Measurements from ENCODE around the gene EFNB2. TPM values are rescaled to one million over a fixed set of nuclear protein-coding genes. Genes with fewer than 3 reads are reported as not detected.

EFNB2 gene
- total and polyA plus RNA-seq, 2 of the 13 experiments (the other 11 are each of a cell fraction or from before 2014, with no cell fraction given): 0.11 to 0.20 TPM

GRCh38 chr13:106500445-106500844 lies 35.0 kb downstream of the EFNB2 start (continued):
- TF ChIP-seq ZNF12 (CRISPR knock-in tag; IDR thresholded peaks at IDR 0.05) (no peak), HDAC6 (IDR thresholded peaks at IDR 0.05; ENCODE audit: low read depth, low read length) (no peak), ZNF724P (CRISPR knock-in tag; IDR thresholded peaks at IDR 0.05; ENCODE audit: borderline replicate concordance) (no peak), ZNF260 (CRISPR knock-in tag; IDR thresholded peaks at IDR 0.05; ENCODE audit: borderline replicate concordance, low read depth) (no peak), MED8 (CRISPR knock-in tag; IDR thresholded peaks at IDR 0.05; ENCODE audit: insufficient replicate concordance) (no peak), NFE2L2 (IDR thresholded peaks at IDR 0.05; ENCODE audit: low read length) (no peak), ZBTB33 (CRISPR knock-in tag; IDR thresholded peaks at IDR 0.05) (no peak), ZNF207 (IDR thresholded peaks at IDR 0.05; ENCODE audit: borderline replicate concordance) (no peak), JARID2 (CRISPR knock-in tag; IDR thresholded peaks at IDR 0.05; ENCODE audit: insufficient replicate concordance) (no peak)
- TF ChIP-seq, protein P1, sequence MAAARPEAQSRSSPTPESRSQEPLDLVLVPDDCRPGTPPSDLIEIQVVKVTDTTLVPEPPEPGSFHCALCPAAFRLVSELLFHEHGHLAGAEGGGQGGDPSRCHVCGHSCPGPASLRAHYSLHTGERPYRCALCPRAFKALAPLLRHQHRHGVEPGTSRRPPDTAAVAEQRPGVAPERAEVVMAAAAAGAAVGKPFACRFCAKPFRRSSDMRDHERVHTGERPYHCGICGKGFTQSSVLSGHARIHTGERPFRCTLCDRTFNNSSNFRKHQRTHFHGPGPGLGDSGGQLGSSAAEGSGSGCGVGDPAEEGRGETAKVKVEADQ (CRISPR knock-in tag; IDR thresholded peaks at IDR 0.05; ENCODE audit: borderline replicate concordance): no peak
- TF ChIP-seq, protein P2, sequence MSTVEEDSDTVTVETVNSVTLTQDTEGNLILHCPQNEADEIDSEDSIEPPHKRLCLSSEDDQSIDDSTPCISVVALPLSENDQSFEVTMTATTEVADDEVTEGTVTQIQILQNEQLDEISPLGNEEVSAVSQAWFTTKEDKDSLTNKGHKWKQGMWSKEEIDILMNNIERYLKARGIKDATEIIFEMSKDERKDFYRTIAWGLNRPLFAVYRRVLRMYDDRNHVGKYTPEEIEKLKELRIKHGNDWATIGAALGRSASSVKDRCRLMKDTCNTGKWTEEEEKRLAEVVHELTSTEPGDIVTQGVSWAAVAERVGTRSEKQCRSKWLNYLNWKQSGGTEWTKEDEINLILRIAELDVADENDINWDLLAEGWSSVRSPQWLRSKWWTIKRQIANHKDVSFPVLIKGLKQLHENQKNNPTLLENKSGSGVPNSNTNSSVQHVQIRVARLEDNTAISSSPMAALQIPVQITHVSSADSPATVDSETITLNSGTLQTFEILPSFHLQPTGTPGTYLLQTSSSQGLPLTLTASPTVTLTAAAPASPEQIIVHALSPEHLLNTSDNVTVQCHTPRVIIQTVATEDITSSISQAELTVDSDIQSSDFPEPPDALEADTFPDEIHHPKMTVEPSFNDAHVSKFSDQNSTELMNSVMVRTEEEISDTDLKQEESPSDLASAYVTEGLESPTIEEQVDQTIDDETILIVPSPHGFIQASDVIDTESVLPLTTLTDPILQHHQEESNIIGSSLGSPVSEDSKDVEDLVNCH (CRISPR knock-in tag; IDR thresholded peaks at IDR 0.05): no peak
- TF ChIP-seq, protein P3, sequence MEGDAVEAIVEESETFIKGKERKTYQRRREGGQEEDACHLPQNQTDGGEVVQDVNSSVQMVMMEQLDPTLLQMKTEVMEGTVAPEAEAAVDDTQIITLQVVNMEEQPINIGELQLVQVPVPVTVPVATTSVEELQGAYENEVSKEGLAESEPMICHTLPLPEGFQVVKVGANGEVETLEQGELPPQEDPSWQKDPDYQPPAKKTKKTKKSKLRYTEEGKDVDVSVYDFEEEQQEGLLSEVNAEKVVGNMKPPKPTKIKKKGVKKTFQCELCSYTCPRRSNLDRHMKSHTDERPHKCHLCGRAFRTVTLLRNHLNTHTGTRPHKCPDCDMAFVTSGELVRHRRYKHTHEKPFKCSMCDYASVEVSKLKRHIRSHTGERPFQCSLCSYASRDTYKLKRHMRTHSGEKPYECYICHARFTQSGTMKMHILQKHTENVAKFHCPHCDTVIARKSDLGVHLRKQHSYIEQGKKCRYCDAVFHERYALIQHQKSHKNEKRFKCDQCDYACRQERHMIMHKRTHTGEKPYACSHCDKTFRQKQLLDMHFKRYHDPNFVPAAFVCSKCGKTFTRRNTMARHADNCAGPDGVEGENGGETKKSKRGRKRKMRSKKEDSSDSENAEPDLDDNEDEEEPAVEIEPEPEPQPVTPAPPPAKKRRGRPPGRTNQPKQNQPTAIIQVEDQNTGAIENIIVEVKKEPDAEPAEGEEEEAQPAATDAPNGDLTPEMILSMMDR (CRISPR knock-in tag; IDR thresholded peaks at IDR 0.05): no peak
